ENCODE data around the gene CLIP3. TPM values are rescaled to one million over a fixed set of nuclear protein-coding genes. Genes with fewer than 3 reads are reported as not detected.

CLIP3 gene, protein sequence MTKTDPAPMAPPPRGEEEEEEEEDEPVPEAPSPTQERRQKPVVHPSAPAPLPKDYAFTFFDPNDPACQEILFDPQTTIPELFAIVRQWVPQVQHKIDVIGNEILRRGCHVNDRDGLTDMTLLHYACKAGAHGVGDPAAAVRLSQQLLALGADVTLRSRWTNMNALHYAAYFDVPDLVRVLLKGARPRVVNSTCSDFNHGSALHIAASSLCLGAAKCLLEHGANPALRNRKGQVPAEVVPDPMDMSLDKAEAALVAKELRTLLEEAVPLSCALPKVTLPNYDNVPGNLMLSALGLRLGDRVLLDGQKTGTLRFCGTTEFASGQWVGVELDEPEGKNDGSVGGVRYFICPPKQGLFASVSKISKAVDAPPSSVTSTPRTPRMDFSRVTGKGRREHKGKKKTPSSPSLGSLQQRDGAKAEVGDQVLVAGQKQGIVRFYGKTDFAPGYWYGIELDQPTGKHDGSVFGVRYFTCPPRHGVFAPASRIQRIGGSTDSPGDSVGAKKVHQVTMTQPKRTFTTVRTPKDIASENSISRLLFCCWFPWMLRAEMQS
- total RNA-seq: 5.5 and 6.2 TPM in 2 replicates

DNA sequence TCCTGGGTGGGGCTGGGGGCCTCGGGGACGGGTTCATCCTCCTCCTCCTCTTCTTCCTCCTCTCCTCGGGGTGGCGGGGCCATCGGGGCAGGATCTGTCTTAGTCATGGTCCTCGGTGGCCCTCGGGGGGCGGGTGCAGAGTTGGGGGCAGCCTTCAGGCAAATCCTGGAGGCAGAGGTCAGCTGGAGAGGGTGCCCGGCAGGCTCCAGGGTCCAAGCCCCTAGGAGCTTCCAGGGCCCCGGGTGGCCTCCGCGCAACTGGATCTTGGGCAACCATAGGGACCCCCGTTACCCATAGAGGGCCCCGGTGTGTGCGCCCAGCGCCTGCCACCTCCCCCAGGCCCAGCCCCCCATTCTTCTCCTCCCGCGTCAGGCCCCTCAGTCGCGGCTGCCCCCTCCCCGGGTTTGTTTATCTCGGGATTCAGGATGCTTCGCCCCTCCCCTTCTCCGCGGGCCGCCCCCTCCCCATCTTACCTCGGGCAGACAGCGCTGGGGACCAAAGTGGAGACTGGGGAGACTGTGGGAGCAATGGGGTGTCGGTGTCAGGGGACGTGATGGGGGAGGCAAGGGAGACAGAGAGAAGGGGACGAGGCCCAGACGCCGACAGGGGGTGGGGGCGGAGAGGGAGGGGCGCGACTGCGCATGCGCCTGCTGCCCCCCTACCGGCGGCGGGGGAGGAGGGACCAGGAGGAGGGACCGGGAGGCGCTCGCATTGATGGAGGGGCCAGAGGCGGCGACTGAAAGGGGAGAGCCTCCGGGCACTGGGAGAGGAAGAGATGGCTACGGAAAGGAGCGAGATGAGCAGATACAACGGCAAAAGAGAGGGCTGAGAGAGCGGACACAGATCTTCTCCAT, at the start of gene CLIP3:
Gene CLIP3 (minus strand): TSS at position 623 of the 854 bp plus-strand sequence. CDS start 516 bp downstream, at position 107.

DNA sequence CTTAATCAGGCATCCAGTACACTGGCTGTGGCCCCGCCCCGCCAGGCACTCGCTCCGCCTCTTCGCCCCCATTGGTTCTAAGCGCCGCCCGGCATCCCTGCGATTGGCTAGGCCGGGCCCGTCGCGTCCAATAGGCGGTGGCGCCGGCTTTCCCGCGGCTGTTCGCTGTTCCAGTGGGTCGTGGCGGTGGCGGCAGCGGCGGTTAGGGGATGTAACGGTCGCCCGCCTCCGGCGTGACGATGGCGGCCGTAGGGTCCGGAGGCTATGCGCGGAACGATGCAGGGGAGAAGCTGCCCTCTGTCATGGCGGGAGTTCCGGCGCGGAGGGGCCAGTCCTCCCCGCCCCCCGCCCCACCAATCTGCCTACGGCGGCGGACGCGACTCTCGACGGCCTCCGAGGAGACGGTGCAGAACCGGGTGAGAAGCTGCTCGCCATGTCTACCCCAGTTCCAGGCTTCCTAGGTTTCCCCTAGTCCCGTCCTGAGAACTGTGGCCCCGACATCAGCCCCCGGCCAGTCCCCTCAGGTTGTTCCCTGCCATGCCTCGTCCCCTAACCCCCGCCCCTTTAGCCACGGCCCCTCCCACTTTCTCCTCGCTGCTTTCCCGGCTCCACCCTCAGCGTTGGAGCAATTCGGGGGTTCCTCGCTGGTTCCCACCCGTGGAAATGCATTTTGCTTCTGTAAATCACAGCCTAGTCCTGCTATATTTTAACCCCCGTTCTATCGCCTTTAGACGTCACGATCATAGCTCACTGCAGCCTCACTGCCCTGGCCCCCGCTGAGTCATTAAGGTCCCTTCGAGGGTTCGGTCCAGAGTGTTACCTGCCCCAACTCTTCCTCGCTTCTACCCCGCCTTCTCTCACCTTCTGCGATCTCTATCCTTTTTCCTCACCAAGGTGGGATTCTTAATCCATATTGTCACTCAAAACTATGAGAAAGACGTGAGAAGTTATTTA, 22.3 kb upstream of the CLIP3 start, which contains the start of gene WDR62:
Gene WDR62 (plus strand): TSS at position 165 of the 954 bp plus-strand sequence. CDS start 75 bp downstream, at position 240.

DNA sequence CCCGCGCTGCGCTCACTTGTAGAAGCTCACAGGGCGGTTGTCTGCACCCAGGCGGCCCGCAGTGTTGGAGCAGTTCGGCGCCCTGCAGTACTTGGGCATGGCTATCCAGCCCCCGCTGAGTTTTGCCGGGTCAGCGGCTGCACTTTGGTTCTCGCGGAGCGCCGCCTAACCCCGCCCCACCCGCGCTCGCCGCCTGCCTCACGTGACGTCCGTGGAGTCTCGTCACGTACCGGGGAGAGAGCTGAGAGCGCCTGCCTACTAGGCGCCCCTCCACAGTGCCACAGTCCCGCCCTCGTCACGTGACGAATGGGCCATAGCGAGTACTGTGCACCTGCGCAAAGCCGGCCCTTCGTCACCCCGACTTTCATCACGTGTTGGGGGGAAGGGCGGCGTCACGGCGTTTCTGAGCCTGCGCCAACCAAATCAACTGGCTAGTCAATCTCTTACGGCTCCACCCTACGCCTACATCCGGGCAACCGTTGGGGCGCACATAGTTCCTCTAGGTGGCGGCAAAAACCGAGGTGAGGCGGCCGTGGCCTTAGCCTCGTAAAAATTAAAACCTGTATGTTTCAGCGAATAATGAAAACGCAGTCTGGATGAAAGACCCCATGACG, 21.6 kb upstream of the CLIP3 start, which contains the start of gene THAP8:
Gene THAP8 (minus strand): TSS at position 167 of the 614 bp plus-strand sequence. CDS start 68 bp downstream, at position 99.

DNA sequence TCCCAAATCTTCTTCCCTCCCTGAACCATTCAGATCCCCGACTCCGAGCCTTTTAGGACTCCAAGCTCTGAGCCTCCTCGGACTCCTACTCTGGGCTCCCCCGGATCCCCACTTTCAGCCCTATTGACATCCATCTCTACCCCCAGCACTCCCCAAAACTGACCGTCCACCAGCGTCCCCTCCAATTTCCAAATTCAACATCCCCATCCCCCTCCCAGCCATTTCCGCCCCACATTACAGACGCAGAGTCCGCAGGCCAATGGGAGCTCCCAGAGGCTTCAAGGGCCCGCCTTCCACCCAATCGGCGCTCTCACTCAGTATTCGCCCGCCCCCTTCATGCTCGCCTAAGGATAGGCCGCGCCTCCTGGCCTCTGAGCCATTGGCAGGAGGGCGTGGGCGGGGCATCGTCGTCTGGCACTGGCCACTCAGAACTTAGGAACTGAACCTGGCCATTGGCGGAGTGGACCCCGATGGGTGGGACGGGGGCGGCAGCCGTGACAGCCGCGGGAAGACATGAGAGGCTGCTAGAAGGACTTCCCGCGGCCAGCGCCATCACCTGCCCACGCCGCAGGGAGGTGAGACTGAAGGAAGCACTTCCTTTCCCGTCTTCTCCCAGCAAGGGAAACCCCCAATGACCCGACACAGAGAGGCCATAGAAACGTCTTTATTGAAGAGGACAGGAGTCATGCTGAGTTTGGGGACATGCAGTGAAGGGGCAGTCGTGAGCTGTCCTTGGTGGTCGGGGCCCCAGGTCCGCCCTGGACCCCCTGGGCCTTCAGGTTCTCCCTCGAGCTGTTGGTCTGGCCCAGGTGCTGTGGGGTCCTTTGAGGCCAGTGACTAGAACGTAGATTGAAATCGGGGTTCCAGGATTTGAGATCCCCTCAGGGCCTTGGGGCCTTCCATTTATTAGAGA, 18.4 kb downstream of the CLIP3 start, which contains the start of gene ALKBH6:
Gene ALKBH6 (minus strand): TSS at position 202 of the 913 bp plus-strand sequence. CDS start 816 bp downstream, outside the sequence.

DNA sequence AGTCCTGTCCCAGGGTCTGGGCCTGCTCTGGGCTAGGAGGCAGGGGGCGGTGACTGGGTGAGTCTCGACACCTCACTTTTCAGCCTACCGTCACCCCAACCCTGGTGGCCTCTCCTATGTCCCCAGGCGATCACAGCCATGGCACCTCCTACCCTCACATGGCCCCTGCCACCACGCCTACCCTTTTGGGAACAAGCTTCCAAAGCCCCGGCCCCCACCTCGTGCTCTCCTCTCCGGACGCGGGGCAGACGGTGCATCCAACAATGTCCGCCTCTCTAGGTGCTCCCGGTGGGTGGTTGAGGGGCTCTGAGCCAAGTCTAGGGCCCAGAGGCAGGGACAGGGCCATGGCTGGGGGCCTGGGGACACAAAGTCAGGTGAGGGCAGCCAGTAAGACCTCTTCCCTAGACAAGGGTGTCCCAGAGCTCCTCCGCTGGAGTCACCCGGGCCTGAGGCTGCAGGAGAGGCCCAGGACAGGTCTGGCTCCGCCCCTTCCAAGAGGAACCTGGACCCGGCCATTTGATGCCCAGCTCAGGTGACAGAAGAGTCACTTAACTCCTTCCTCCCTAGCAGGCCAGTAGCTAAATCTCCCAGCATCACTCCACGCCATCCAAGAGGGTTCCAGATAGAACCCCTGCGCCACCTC, 24.2 kb downstream of the CLIP3 start, which contains the start of gene SYNE4:
Gene SYNE4 (minus strand): TSS at position 478 of the 643 bp plus-strand sequence. CDS start 132 bp downstream, at position 346.

DNA sequence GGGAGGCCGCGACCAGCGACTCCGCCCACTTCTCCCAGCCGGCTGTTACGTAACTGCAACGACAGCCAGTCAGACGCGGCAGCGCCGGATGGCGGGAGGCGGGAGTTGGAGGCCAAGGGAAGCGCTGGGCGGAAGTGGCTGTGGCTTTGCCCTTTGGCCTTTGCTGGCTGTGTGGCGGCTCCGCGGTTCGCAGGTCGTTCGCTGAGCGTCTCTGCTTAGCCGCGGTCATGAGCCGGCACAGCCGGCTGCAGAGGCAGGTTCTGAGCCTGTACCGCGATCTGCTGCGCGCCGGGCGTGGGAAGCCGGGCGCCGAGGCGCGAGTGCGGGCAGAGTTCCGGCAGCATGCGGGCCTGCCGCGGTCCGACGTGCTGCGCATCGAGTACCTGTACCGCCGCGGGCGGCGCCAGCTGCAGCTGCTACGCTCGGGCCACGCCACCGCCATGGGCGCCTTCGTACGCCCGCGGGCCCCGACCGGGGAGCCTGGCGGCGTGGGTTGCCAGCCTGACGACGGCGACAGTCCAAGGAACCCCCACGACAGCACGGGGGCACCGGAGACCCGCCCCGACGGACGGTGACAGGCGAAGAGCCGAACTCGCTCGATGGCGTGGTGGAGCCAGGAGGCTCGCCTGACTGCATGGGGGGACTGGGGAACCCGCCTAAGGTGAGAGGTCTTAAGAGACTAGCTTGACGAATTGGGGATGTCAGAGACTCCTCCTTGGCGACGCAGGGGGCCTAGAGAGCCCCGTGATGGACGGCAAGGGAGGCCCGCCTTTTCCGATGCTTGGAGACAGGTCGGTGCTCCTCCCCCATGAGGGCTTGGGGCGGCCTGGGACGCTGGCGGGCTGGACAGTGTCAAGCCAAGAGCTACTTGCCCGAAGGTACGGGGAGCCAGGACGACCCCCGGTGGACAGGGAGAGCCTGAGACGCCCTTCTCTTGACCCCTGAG, 37.4 kb downstream of the CLIP3 start, which contains the start of gene SDHAF1:
Gene SDHAF1 (plus strand): TSS at position 141 of the 946 bp plus-strand sequence. CDS start 87 bp downstream, at position 228.

Other genes with a start within 250 kb of the CLIP3 start
- gene PRODH2, start 220.0 kb downstream of the CLIP3 start, total RNA-seq: not detected in 2 replicates
- gene NPHS1, start 180.4 kb downstream of the CLIP3 start, total RNA-seq: not detected in 2 replicates
- under 0.01 TPM in 1 of 2 replicates, not detected in the other for gene KIRREL2, start 176.0 kb downstream of the CLIP3 start, total RNA-seq
- gene APLP1, start 164.3 kb downstream of the CLIP3 start, total RNA-seq: 0.37 and 1.2 TPM in 2 replicates
- gene NFKBID, start 132.3 kb downstream of the CLIP3 start, total RNA-seq: 4.4 and 6.1 TPM in 2 replicates
- 0.37 and 0.59 TPM in 2 replicates for gene HCST, start 130.3 kb downstream of the CLIP3 start, total RNA-seq
- not detected in 2 replicates for gene TYROBP, start 124.6 kb downstream of the CLIP3 start, total RNA-seq
- gene LRFN3, start 96.5 kb downstream of the CLIP3 start, total RNA-seq: 3.9 and 4.0 TPM in 2 replicates
- 14.9 and 18.0 TPM in 2 replicates for gene SDHAF1, start 37.7 kb downstream of the CLIP3 start, total RNA-seq
- under 0.01 TPM in 1 of 2 replicates, not detected in the other for gene SYNE4, start 24.1 kb downstream of the CLIP3 start, total RNA-seq
- gene ALKBH6, start 18.7 kb downstream of the CLIP3 start, total RNA-seq: 12.7 and 14.3 TPM in 2 replicates
- gene THAP8, start 21.4 kb upstream of the CLIP3 start, total RNA-seq: 1.4 and 3.7 TPM in 2 replicates
- 4.0 and 9.6 TPM in 2 replicates for gene WDR62, start 22.0 kb upstream of the CLIP3 start, total RNA-seq
- not detected in 2 replicates for gene OVOL3, start 78.3 kb upstream of the CLIP3 start, total RNA-seq
- 51.8 and 59.2 TPM in 2 replicates for gene POLR2I, start 82.0 kb upstream of the CLIP3 start, total RNA-seq
- gene TBCB, start 82.6 kb upstream of the CLIP3 start, total RNA-seq: 96.8 and 161 TPM in 2 replicates
- gene CAPNS1, start 107.2 kb upstream of the CLIP3 start, total RNA-seq: 343 and 389 TPM in 2 replicates
- gene COX7A1, start 119.6 kb upstream of the CLIP3 start, total RNA-seq: 3.3 TPM in 2 replicates
- 5.1 and 6.6 TPM in 2 replicates for gene ZNF565, start 181.8 kb upstream of the CLIP3 start, total RNA-seq
- gene ZNF146, start 182.2 kb upstream of the CLIP3 start, total RNA-seq: 50.7 and 66.1 TPM in 2 replicates

All from subcutaneous preadipocyte (primary cell).